Psoas muscle (tissue), 8 donors: ENCODE results near the gene CDH4. TPM values are rescaled to one million over a fixed set of nuclear protein-coding genes. Genes with fewer than 3 reads are reported as not detected.

Experiments used
- ATAC-seq, 4 donors: fragments of 200-7000 bp; cut with Tn5 transposase; one replicate each; pipeline ENCODE4 v1.9.1; 2020; ENCODE audit warnings: moderate library complexity in 3 of 4, mild to moderate bottlenecking in 2 of 4
- DNase-seq, 2 donors: peaks; one replicate each; pipeline ENCODE4 v3.0.0-alpha.2; 2020
- H3K27ac ChIP-seq: fragments of 200-600 bp; one replicate; pipeline ENCODE4 v1.8.0; 2022
- H3K27me3 ChIP-seq, 3 donors: fragments of 200-600 bp in 1 of 3; one replicate each; pipeline versions ENCODE4 v1.6.1 to v1.8.0; 2013 to 2022; ENCODE audit warnings: low read length in 2 of 3, mild to moderate bottlenecking in 2 of 3, moderate library complexity in 1 of 3; ENCODE audit not compliant: insufficient read depth in 3 of 3
- H3K36me3 ChIP-seq, 2 donors: fragments of 200-600 bp in 1 of 2; one replicate each; pipeline versions ENCODE4 v1.6.1 to v1.8.0; 2013 to 2022; ENCODE audit warnings: low read depth in 1 of 2, mild to moderate bottlenecking in 1 of 2, moderate library complexity in 1 of 2; ENCODE audit not compliant: insufficient read depth in 1 of 2
- H3K4me1 ChIP-seq: fragments of 200-600 bp; one replicate; pipeline ENCODE4 v1.8.0; 2022
- H3K4me3 ChIP-seq: fragments of 200-600 bp; one replicate; pipeline ENCODE4 v1.8.0; 2022; ENCODE audit warnings: mild to moderate bottlenecking
- H3K9me3 ChIP-seq: fragments of 200-600 bp; one replicate; pipeline ENCODE4 v1.8.0; 2022
- WGBS, 3 donors: extraction: QIAGEN DNeasy Blood & Tissue Kit; methylation state at CpG; one replicate each; pipeline versions ENCODE4 v1.1.6 to v1.1.7; 2013; 5-methylcytosine and 5-hydroxymethylcytosine counted together
- intact Hi-C, 2 donors: fragments of 100-400 bp; cut with DNase I; formaldehyde crosslinking; loops; one replicate each; pipeline versions ENCODE4 v1.11.0 to v1.14.2; 2022
- polyA plus RNA-seq, 3 donors: library from polyadenylated mRNA; stranded (reverse); fragments of 200-250 nt; gene quantifications; one replicate each; pipeline ENCODE4 v1.2.3, GENCODE V29; 2013
- total RNA-seq, 4 donors: library from RNA; stranded (reverse); fragmentation: NEBNext Ultra II Directional in 2 of 4; extraction: Animal tissue kit (Norgen Biotek cat#: 25700) in 2 of 4; gene quantifications; one replicate each; pipeline versions ENCODE4 v1.2.1 to v1.2.4, GENCODE V29; 2021 to 2023
- TF ChIP-seq, protein P1 (sequence below): fragments of 200-600 bp; IDR thresholded peaks from one replicate; pipeline ENCODE4 v1.8.0; 2022; ENCODE audit warnings: antibody characterized with exemption
- donor health status: healthy with polysubstance abuse.
- donor health status: DM: no; HTN: no; CAD: no; lungs with moderate emphysema.
- donor health status: Bipolar disorder and iron deficiency.
- donor health status: healthy.
- donor health status: DM: yes; HTN: yes; CAD: no.
- donor health status: DM: no; HTN: no; CAD: no.
- donor health status: DM: no; HTN: no; CAD: no.
- donor health status: DM: yes; HTN: yes; CAD: no.

CDH4 gene
- total and polyA plus RNA-seq, 7 donors: 0.26 to 1.0 (median 0.34) TPM

DNA sequence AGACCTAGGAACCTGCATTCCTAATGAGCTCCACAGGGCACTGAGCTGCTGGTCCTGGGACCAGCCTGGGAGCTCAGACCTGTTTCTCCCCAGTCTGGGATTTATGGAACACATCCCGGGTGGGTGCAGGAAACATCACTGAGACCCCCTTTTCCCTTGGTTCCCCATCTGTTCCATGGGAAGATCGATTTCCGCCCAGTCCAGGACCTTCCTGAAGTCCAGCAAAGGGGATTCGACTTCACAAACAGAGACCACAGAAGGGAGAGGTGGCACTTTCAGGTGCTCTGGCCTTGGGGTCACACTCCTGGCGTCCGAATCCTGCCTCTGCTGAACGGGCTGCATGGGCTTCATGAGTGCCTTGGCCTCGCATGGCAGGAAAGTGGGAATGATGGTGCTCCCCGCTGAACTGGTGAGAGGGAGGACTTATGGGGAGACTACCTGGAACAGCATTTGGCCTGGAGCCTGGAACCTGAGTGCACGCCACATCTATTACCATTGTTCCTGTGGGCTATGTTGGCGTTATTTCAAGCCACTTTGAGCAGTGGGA is 517.3 kb downstream of the CDH4 start:
- 85 to 93% (median 91%) methylated on average over 10 to 11 of the region's 11 CpGs for WGBS, 3 donors
- ATAC-seq (no peak), DNase-seq (no peak)
- Histone ChIP-seq H3K36me3 (no peaks in the 10 kb centered on the region), H3K9me3 (no peaks in the 10 kb centered on the region), H3K27ac (no peak overlapping the region), H3K4me1 (no peaks in the 10 kb centered on the region), H3K4me3 (no peak overlapping the region), H3K27me3 (no peaks in the 10 kb centered on the region)
- intact Hi-C loops: no loop called here
- TF ChIP-seq, protein P1, sequence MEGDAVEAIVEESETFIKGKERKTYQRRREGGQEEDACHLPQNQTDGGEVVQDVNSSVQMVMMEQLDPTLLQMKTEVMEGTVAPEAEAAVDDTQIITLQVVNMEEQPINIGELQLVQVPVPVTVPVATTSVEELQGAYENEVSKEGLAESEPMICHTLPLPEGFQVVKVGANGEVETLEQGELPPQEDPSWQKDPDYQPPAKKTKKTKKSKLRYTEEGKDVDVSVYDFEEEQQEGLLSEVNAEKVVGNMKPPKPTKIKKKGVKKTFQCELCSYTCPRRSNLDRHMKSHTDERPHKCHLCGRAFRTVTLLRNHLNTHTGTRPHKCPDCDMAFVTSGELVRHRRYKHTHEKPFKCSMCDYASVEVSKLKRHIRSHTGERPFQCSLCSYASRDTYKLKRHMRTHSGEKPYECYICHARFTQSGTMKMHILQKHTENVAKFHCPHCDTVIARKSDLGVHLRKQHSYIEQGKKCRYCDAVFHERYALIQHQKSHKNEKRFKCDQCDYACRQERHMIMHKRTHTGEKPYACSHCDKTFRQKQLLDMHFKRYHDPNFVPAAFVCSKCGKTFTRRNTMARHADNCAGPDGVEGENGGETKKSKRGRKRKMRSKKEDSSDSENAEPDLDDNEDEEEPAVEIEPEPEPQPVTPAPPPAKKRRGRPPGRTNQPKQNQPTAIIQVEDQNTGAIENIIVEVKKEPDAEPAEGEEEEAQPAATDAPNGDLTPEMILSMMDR: no peak

DNA sequence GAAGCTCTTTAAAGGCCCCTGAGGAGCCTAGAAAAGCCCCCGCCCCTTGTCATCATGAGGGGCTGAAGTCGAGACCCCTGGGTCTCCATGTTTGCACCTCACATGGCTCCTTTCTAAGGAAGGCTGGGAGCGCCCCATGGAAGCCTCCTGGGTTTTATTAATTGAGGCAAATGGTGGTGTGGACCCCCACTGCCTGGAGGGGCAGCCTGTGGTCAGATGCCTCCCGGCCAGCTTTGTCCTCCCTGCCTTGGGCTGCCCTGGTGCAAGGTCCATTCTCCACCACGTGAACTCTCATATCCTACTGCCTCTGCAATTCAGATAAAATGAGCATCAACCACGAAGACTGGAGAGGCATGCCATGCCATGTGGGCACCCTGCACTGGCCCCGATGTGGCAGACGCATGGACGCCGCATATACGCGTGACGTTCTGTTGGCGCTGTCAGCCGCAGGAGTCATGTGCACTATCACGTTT is 518.1 kb downstream of the CDH4 start:
- intact Hi-C loops: no loop called here
- Histone ChIP-seq H3K9me3 (no peaks in the 10 kb centered on the region), H3K27ac (no peak overlapping the region), H3K4me1 (no peaks in the 10 kb centered on the region), H3K4me3 (no peak overlapping the region), H3K36me3 (no peaks in the 10 kb centered on the region), H3K27me3 (no peaks in the 10 kb centered on the region)
- DNase-seq: no peak
- ATAC-seq: no peak
- 88 to 92% (median 90%) methylated on average over 16 of the region's 16 CpGs for WGBS, 3 donors
- TF ChIP-seq, protein P1: no peak

DNA sequence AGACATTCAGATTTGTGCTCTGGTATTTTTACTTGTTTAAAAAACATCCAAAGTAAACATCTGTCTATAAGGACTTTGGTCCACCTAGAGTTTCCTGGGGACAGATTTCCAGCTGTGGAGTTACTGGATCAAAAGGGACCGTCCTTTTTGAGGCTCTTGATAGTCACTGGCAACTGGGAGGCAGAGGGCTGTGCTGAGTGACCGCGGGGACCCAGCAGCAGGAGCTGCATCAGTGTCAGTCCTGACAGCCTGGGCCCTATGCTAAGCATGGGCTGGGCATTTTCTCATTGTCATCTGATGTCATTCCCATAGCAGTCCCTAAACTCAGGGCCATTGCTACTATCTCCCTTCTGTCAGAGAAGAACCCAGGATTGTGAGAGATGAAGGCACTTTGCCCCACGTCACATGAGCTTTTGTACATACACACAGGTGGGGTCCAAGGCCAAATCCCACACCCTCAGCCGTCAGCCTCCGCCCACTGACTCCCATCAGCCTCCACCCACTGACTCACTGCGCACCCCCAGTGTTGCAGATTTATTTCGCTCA is 519.8 kb downstream of the CDH4 start:
- Histone ChIP-seq H3K9me3 (no peaks in the 10 kb centered on the region), H3K36me3 (no peaks in the 10 kb centered on the region), H3K4me1 (no peaks in the 10 kb centered on the region), H3K27ac (no peak overlapping the region), H3K4me3 (no peak overlapping the region), H3K27me3 (no peaks in the 10 kb centered on the region)
- DNase-seq (no peak), ATAC-seq (no peak)
- TF ChIP-seq, protein P1: no peak
- intact Hi-C loops: no loop called here
- WGBS, 3 donors: 81 to 83% (median 83%) methylated on average over 8 of the region's 8 CpGs

DNA sequence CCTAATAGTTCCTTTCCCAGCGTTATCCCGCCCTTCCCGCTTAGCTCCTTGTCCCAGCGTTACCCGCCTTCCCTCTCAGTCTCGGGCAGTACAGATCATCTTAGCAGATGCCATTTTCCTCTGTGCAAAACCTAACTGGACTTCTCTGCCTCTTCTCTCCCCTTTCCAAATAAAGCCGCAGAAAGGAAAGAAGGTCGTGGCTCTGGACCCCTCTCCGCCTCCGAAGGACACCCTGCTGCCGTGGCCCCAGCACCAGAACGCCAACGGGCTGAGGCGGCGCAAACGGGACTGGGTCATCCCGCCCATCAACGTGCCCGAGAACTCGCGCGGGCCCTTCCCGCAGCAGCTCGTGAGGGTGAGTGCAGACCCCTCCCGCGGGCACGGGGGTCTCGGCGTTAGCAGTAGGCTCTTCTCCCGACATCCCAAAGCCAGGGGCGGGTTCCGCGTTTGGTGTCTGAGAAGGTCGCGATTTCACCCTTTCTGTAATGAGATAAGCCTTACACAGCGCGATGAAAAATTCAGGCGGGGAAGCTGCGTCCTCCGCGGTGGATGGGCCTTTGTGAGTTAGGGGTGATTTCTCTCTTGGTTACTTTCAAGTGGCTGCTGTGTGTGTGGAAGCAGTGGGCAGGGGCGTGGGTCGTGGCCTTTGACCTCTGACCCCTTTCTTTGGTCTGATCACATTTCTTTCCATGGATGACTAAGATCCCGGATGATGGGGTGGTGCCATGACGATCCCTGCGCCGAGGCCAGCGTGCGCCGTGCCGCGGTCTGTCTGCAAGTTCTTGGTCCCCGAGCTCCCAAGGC is 521.0 kb downstream of the CDH4 start:
- no peak for DNase-seq
- no peak for ATAC-seq
- 75 to 81% (median 80%) methylated on average over 52 to 53 of the region's 53 CpGs for WGBS, 3 donors
- Histone ChIP-seq H3K27me3 (no peaks in the 10 kb centered on the region), H3K4me3 (no peak overlapping the region), H3K9me3 (no peaks in the 10 kb centered on the region), H3K36me3 (no peaks in the 10 kb centered on the region), H3K4me1 (no peaks in the 10 kb centered on the region), H3K27ac (no peak overlapping the region)
- TF ChIP-seq, protein P1: no peak
- intact Hi-C loops: no loop called here
